ENCODE measurements around the gene AGAP3. TPM values are rescaled to one million over a fixed set of nuclear protein-coding genes. Genes with fewer than 3 reads are reported as not detected.

Gene AGAP3
- total RNA-seq, 2 donors from 2014 or later: 53.0 to 61.5 TPM

DNA sequence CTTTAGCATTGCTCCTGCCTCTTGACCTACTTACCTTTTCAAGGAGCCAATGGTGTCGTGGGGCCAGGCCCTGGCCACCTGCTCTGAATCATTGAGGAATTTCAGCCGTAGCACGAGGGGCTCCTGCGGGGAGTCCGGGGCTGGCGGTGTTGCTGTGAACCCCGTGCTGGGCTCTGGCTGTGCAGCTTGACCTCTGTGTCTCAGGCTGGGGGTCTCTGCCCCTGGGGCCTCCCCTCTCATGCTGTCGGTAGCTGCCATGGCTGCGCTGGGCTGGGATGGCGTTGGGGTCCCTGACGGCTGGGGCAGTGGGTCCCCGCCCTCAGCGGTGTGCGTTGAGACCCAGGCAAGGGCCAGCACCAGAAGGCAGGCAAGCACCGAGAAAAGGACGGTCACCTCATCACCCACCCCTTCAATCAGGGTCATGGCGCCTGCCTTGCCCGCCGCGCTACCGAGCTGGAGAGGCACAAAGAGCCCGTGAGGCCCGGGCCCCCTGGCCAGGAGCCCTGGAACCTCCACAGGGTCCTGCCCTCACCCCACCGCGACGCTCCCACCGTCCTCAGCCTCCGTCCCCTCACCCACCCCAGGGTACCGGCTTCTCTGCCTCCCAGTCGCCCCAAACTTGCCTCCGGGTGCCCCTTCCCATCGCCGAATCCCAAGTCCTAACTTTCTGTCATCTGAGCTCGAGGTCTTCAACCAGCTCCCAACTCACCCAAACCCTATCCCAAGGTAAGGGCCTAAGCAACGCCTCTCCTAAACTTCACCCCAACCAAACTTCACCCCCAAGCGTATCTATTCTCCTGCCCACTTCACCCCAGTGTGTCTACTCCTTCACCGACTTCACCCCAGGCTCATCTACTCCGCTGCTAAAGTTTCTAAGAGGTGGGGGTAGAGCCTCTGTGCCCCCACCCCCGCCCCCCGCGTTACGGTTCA, 3.9 kb upstream of the AGAP3 start:
- ATAC-seq (no peak), DNase-seq (no peak)
- intact Hi-C loops (cut with DNase I): no loop called here

DNA sequence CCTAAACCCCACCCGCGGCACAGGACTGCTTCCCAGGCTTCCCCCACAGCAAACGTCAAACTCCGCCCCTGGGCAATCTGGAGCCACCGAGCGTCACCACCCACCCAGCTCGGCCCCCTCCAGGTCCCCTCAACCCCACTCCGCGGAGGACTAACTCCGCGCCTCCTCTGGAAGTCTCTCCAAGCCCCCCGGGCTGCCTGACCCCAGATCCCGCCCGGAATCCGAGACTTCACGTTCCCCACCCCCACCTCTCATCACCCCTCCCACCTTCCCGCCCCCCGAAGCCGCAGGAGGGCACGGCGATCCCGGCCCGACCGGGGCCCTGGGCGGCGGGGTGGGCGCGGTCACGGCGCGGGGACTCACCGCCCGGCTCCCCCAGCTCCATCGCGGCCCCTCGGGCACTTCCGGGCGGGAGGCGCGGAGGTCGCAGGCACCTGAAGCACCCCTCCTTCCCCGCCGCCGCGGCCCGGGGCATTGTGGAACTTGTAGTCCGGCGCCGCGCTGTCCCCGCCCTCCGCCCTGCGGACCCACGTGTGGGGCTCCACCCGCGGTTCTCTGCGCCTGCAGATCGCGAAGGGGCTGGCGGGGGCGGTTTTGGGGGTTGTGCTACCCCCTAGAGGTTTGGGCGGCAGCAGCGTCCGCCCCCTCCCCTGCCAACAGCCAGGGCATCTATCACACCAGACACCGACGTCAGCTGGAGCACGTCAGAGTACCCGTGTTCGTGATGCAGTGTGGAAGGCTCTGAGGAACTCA, 3.0 kb upstream of the AGAP3 start, which contains the start of gene TMUB1:
Gene TMUB1 (minus strand): TSS at position 423 of the 753 bp plus-strand sequence. CDS start 930 bp downstream, outside the sequence.
- DNase-seq (peak; percentile 89), ATAC-seq (peak; percentile 15 to 39)

GRCh38 chr7:151083824-151084160, 2.5 kb upstream of the AGAP3 start:
- no peak for DNase-seq
- intact Hi-C loops (cut with DNase I): loop anchor here in 1 of 2 donors (2.0 kb wide), 1 partner anchor 23 kb away; no protein-coding TSS in a partner anchor
- ATAC-seq: no peak

More for the DNA sequence above, 3.0 kb upstream of the AGAP3 start, which contains the start of gene TMUB1:
- intact Hi-C loops (cut with DNase I): no loop called here

DNA sequence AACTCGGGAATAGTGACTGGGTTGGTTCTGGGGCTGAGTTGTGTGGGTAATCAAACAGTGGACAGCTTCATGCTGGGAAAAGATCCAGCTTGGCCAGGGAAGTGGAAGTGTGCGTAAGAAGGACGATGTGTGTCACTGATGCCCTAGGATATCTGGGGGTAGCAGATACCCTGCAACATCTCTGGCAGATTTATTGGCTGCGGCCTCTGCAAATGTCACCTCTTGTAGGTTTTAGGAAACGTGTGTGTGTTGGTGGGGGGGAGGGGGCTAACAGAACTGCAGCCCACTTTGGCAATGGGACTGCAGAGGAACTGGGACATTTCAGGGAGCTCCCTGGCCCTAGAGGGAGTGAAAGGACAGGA, 965 bp upstream of the AGAP3 start:
- intact Hi-C loops (cut with DNase I): loop anchor here in 1 of 2 donors (2.0 kb wide), 1 partner anchor 25 kb away; no protein-coding TSS in a partner anchor
- DNase-seq: no peak
- no peak for ATAC-seq

GRCh38 chr7:151086802-151087244, 548 bp downstream of the AGAP3 start:
- DNase-seq (no peak), ATAC-seq (no peak)
- intact Hi-C loops (cut with DNase I): no loop called here

DNA sequence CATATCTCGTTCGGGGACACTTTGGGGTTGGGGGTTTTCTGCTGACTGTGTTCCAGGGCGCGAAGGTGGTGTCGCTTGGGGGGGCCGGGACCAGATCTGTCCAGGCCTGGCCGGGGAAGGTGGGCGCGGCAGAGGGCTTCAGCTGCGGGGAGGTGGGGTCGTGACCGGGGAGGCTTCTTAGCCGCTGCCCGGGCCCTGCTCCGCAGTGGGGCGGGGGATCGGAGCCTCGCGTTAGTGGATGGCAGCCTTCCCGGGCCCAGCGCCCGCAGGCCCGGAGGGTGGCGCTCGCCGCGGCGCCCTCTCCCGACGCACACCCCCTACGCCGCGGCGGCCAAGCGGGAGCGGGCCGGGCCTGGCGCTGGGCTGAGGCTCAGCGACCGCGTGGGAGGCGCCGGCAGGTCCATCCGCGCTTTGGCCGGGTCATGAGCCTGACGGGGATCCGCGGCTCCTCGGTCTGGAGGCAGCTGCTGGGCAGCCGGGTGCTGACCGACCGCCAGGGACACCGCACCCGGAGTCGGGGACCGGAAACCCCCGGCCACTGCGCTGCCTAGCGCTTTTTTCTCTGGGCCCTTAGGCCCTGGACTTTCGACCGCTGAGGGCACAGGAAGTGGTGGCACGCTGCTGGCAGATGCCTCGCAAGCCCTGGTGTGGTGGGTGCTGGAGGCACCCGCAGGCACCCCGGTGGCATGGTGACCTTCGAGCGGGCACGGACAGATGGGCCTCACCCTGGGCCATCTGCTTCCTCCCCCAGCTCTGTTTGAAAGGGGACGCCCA, 1.2 kb downstream of the AGAP3 start:
- ATAC-seq (peak; percentile 54 to 60), DNase-seq (peak; percentile 72)
- intact Hi-C loops (cut with DNase I): no loop called here

DNA sequence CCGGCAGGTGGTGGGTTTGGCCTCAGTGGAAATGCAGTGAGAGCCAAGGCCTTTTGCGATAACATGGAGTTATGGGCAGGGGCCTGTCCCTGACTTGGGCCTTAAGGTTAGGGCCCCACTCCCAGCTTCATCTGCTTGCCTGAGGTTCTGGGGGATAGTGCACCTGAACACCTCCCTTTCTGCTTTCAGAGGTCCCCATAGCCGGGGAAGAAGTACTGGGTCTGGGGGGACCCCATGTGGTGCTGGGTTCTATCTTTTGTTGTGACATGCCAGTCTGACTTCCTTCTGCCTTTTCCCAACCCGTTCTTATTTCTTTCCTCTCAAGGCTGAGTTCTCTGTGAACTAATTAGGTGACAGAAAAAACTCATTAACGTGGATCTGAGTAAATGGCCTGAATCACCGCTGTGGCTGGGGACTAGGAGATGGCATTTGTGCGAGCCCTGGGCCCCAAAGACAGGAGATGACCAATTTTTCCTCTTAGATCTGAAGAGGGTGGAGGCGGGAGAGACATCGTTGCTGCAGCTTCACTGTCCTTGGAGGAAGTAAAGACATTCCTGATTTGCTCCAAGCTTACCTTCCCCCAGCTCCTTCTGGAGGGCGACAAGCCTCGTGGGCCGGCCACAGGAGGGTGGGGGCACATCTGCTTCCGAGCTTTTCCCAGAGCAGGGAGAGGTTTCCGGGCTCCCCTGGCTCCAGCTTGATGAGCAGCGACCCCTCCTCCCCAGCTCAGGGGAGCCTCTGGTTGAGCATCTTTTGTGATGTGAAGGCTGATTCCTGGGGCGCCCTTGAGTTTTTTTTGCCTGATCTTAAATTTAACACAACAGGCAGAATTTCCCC, 2.0 kb downstream of the AGAP3 start:
- no peak for ATAC-seq
- DNase-seq: no peak
- intact Hi-C loops (cut with DNase I): no loop called here

GRCh38 chr7:151088856-151089699, 2.8 kb downstream of the AGAP3 start:
- intact Hi-C loops (cut with DNase I): no loop called here
- ATAC-seq (peak; percentile 13 to 46), DNase-seq (peak; percentile 85)

GRCh38 chr7:151089893-151090730, 3.8 kb downstream of the AGAP3 start:
- intact Hi-C loops (cut with DNase I): no loop called here

GRCh38 chr7:151091003-151091402, 4.7 kb downstream of the AGAP3 start:
- intact Hi-C loops (cut with DNase I): no loop called here
- ATAC-seq: no peak
- DNase-seq: no peak

More at GRCh38 chr7:151089893-151090730, 3.8 kb downstream of the AGAP3 start:
- DNase-seq: no peak
- no peak for ATAC-seq

- DNase-seq (no peak), ATAC-seq (no peak)
Observed at GRCh38 chr7:151091431-151091830, 5.2 kb downstream of the AGAP3 start.

GRCh38 chr7:151091988-151092387, 5.7 kb downstream of the AGAP3 start:
- intact Hi-C loops (cut with DNase I): no loop called here
- ATAC-seq (no peak), DNase-seq (no peak)

More at GRCh38 chr7:151091431-151091830, 5.2 kb downstream of the AGAP3 start:
- intact Hi-C loops (cut with DNase I): no loop called here

DNA sequence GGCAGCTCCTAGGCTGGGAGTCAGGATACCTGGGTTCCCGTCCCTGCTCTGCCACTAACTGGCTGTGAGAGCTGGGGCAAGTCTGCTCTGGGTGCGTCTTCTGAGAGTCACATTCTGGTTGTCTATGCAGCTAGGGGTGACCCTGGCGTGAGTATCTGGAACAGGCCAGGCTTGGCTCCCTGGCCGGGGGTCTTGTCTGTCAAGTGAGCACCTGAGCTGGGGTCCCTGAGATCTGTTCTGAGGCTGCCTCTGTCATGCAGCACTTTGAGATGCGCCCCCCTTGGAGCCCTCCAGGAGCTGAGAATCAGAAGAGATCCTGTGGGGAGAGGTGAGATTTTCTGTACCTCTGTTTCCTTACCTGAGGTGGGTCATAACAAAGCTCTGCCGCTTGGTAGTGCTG, 7.5 kb downstream of the AGAP3 start:
- DNase-seq (no peak), ATAC-seq (no peak)
- intact Hi-C loops (cut with DNase I): no loop called here

GRCh38 chr7:151094675-151095074, 8.4 kb downstream of the AGAP3 start:
- no peak for DNase-seq
- ATAC-seq: no peak
- intact Hi-C loops (cut with DNase I): no loop called here

DNA sequence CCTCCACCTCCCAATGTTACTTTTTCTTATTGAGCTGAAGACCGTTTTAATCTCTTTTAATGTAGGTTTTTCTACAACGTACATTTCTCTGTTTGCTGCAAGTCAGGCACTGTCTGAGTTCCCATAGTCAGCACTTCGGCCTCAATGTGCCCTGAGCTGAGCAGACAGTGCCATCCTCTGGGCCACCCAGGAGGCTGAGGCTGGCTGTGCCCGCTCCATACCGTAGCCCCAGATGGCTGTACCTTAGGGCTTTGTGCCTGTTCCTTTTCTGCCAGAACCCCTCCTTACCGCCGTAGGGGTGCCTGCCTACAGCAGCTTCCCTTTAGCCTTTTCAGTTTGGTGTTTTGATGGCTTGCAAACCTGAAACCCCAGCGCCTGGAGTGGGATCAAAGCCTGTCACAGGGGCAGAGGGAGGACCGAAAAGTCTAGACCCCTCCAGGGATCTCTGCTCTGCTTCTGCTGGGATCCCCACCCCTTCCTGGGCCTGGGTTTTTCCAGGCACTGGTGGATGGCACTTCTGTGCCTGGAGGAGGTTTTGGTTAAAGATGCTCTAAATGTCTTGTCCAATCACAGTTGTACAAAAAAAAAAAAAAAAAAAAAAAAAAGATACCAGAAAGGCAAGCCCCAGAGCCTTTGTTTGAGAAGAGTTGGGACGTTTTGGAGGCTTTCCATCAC, 9.0 kb downstream of the AGAP3 start:
- DNase-seq (no peak), ATAC-seq (no peak)
- intact Hi-C loops (cut with DNase I): no loop called here

- ATAC-seq: no peak
- intact Hi-C loops (cut with DNase I): no loop called here
- no peak for DNase-seq
Observed at GRCh38 chr7:151095828-151096475, 9.7 kb downstream of the AGAP3 start.

All from left cardiac atrium (tissue), 4 donors.